AG09309 (cell line): ENCODE results near the gene CAMK2G.

Experiments
- DNase-seq: peaks from one replicate; pipeline ENCODE4 v3.0.0-alpha.2; 2010; ENCODE audit warnings: low read depth
- H3K4me3 ChIP-seq: 2 replicates; pipeline ENCODE4 v1.5.1; 2011; ENCODE audit warnings: mild to moderate bottlenecking, low read depth, low read length, moderate library complexity; ENCODE audit not compliant: control insufficient read depth
- CTCF ChIP-seq: IDR thresholded peaks from 2 replicates; pipeline ENCODE4 v1.5.1; 2011; ENCODE audit warnings: mild to moderate bottlenecking, low read depth, low read length, inconsistent platforms; ENCODE audit not compliant: insufficient read depth, control insufficient read depth; ENCODE audit errors: missing control alignments

Gene CAMK2G

GRCh38 chr10:73859428-73859783, 14.9 kb downstream of the CAMK2G start:
- DNase-seq = no peak
- no peak overlapping the region for H3K4me3 ChIP-seq
- no peak for TF ChIP-seq CTCF

GRCh38 chr10:73858750-73859427, 15.5 kb downstream of the CAMK2G start:
- TF ChIP-seq CTCF = no peak
- H3K4me3 ChIP-seq = no peak overlapping the region
- DNase-seq = no peak

GRCh38 chr10:73858013-73858708, 16.2 kb downstream of the CAMK2G start:
- H3K4me3 ChIP-seq = no peak overlapping the region
- no peak for TF ChIP-seq CTCF
- DNase-seq = no peak

- DNase-seq = no peak
- TF ChIP-seq CTCF = no peak
- no peak overlapping the region for H3K4me3 ChIP-seq
Measured at GRCh38 chr10:73857446-73857845, 16.9 kb downstream of the CAMK2G start.

- DNase-seq = no peak
- no peak for TF ChIP-seq CTCF
- H3K4me3 ChIP-seq = no peak overlapping the region
Measured at GRCh38 chr10:73856261-73856660, 18.1 kb downstream of the CAMK2G start.

- TF ChIP-seq CTCF = no peak
- no peak for DNase-seq
- no peak overlapping the region for H3K4me3 ChIP-seq
Measured at GRCh38 chr10:73855413-73855812, 18.9 kb downstream of the CAMK2G start.

- no peak overlapping the region for H3K4me3 ChIP-seq
- no peak for DNase-seq
Measured at GRCh38 chr10:73854310-73854709, 20.0 kb downstream of the CAMK2G start.

More at GRCh38 chr10:73854310-73854709, 20.0 kb downstream of the CAMK2G start:
- no peak for TF ChIP-seq CTCF
